OCI-LY7 (cell line): Measurements from ENCODE around the gene KDM4D.

Experiments used
- CTCF ChIP-seq: fragments of 200-600 bp; sonication (generic); conservative IDR thresholded peaks from 2 replicates; pipeline ENCODE4 v1.5.1; 2014; ENCODE audit warnings: mild to moderate bottlenecking, antibody characterized with exemption, low read length, moderate library complexity, mixed read lengths
- EZH2phosphoT487 ChIP-seq: fragments of 200-600 bp; sonication (generic); IDR thresholded peaks from 2 replicates; pipeline ENCODE4 v1.6.1; 2018; ENCODE audit warnings: low read depth, borderline replicate concordance, mild to moderate bottlenecking, mixed run types, antibody characterized with exemption, low read length, moderate library complexity, mixed read lengths

GRCh38 chr11:95042906-95043305 lies 69.4 kb downstream of the KDM4D start:
- TF ChIP-seq CTCF (no peak), EZH2phosphoT487 (no peak)
